ENCODE results near the gene GKN1. TPM values are rescaled to one million over a fixed set of nuclear protein-coding genes. Genes with fewer than 3 reads are reported as not detected.

Gene GKN1
- total RNA-seq, 1 donor from 2014 or later = not detected

DNA sequence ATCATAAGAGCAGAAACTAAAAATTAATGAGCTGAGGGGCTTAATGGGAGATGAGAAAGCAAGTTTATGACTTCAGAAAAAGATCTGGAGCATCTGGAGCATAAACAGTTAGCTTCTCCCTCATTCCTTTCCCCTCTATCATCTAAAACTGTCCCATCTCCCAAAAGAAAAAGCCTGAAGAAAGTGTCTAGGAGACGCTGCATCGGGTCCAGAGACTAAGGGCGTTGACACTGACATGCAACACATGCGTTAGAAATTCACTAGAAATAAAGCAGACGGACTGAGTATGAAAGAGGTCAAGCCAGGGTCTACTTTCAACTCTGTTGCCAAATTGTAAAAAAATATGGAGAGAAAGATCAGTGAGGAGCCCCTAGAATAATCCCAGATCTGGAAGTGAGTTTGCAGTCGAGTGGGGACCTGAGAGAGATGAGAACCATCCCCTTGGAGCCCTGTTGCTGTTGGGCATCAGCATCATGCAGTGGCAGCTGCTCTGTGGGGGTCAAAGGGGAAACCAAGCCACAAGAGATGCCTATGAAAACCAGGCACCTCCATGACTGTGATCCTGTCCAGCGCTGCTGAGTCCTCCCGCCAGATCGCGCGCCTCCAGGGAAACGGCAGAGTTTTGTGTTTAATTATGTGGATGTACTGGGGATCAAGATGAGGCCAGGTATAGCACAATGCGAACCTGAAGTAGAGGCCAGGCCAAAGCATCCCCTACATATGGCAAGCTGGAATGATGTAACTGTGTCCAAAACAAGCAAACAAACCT is 52.4 kb downstream of the GKN1 start:
- no peak overlapping the region for H3K4me3 ChIP-seq (ENCODE audit: low read depth, low read length)
- TF ChIP-seq, protein P1, sequence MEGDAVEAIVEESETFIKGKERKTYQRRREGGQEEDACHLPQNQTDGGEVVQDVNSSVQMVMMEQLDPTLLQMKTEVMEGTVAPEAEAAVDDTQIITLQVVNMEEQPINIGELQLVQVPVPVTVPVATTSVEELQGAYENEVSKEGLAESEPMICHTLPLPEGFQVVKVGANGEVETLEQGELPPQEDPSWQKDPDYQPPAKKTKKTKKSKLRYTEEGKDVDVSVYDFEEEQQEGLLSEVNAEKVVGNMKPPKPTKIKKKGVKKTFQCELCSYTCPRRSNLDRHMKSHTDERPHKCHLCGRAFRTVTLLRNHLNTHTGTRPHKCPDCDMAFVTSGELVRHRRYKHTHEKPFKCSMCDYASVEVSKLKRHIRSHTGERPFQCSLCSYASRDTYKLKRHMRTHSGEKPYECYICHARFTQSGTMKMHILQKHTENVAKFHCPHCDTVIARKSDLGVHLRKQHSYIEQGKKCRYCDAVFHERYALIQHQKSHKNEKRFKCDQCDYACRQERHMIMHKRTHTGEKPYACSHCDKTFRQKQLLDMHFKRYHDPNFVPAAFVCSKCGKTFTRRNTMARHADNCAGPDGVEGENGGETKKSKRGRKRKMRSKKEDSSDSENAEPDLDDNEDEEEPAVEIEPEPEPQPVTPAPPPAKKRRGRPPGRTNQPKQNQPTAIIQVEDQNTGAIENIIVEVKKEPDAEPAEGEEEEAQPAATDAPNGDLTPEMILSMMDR (conservative IDR thresholded peaks at IDR 0.05; ENCODE audit: low read depth, low read length) = no peak
- no peak for DNase-seq (ENCODE audit: low read depth)

Other genes starting within 250 kb of the GKN1 start
- gene ARHGAP25, start 239.8 kb upstream of the GKN1 start, total RNA-seq = not detected in 2 replicates
- gene BMP10, start 103.2 kb upstream of the GKN1 start, total RNA-seq = not detected in 2 replicates
- not detected in 2 replicates for gene GKN2, start 21.7 kb upstream of the GKN1 start, total RNA-seq
- 7.8 and 14.5 TPM in 2 replicates for gene ANTXR1, start 38.5 kb downstream of the GKN1 start, total RNA-seq